GM18858 (cell line): ENCODE results near the gene GREB1L.
"Not testable (repeated sequence)": the region's sequence is repeated elsewhere in the genome, so short reads cannot be mapped to it uniquely, and the experiment has no call there.

ENCODE experiments used
- ATAC-seq: cut with Tn5 transposase; IDR thresholded peaks from one replicate; pipeline ENCODE4 v1.9.1; 2021; ENCODE audit not compliant: unreplicated experiment

GREB1L gene

DNA sequence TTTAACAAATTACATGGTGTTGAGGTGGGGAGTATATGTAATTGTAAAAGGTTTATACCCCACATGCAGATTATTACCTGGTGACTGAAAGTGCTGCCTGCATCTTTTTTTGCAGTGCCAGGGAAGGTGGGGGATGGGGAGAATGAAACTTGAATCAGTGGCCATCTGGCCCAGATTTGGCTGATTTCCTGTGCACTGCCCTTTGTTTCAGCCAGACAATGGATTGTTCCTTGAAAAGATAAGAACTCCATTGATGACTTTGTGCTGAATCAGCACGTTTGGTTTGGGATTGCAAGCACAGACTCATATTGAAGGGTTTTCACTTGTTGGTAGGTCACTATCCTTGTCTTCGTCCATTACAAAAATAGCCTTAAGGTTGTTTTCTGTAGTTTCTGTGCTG is 20.9 kb downstream of the GREB1L start:
- no peak for ATAC-seq

DNA sequence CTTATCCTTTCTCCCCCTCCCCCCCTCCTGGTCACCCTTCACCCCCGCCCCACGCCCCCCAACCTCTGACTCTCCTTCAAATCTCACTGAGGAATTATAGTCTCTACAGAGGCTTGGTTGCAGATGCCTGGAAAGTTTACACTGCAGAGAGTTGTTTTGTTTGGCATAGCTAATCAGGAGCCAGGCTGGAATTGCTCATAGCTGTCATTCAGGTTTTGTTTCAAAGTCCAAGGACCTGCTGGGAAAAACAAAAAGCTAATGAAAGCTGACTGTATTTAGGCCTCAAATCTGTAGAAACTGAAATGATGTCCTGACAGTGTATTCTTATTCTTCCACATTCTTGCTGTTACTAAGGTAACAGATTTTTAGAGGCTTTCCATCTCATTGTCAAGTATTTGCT is 22.6 kb downstream of the GREB1L start:
- ATAC-seq, result no peak

- ATAC-seq, result no peak
Measured at GRCh38 chr18:21265971-21266673, 24.1 kb downstream of the GREB1L start.

DNA sequence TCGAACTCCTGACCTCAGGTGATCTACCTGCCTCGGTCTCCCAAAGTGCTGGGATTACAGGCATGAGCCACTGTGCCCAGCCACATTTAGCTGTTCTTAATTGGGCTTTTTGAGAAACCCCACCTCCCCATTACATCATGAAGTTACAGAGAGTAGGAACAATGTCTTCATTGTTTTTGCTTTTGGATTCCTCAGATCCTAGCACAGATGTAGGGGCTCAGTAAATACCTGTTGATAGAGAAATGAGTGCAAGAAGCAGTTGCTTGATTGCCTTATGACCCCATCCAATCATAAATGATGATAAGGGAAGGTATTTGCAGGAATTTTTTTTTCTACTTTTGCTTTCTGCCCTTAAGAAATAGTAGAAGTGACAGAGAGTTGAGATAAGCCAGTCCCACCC is 25.4 kb downstream of the GREB1L start:
- no peak for ATAC-seq

DNA sequence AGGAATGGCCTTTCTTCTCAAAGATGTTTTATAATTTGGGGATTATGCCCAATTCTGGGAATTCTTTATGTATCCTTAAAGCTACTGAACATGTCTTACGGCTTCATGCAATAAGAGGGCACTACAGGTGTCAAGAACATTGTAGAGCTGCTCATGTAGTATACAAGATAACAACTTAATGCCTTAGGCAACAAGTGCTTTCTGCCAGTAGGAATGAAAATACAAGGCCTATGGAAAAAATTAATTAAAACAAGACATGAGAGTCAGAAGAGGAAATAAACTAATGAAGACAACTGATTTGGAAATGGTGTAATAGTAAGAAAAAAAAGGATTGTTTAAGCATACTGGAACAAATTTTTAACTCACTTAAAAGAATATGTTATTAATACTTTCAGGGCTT is 27.3 kb downstream of the GREB1L start:
- no peak for ATAC-seq

DNA sequence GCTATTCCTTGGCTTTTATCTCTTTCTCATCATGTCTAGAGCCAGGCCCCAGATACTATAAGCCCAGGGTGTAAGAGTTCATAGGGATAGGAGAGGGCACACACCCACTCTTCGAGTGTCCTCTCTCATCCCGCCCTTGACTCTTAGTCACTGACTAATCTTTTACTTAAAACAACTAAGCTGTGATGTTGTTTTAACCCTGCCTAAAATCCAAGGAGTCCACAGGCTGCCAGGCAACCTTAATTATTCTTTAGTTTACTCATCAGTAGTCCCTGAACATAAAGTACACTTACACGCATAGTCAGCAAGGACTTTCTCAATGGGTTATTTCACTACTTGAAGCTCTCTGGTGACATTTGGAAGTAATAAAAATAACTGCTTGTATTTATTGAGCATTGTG is 28.4 kb downstream of the GREB1L start:
- ATAC-seq, result no peak

DNA sequence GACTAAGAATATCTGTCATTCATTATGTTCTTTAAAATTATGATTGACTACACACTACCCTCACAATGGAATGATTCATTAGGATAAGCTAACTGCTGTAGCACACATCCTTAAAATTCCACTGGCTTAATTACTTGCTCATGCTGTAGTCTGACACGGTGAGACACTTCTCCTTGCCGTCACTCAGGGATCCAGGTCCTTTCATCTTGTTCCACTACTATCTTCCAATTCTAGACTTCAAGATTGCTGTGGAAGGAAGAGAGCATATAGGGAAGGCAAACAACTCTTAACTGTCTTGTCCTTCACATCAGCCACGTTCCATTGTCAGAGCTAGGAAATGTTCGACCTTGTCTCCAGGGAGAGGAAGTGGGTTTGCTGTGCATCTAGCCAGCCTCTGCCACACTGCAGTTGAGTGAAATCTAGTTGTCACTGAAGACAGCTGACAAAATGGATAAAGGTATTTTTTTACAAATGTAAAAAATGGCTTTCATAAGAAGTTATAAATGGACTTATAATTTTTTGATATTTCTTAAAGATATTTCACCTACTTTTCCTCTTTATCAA is 30.1 kb downstream of the GREB1L start:
- no peak for ATAC-seq

- no peak for ATAC-seq
Measured at GRCh38 chr18:21273568-21273967, 31.5 kb downstream of the GREB1L start.

GRCh38 chr18:21275645-21276044 is 33.6 kb downstream of the GREB1L start:
- ATAC-seq, result no peak

DNA sequence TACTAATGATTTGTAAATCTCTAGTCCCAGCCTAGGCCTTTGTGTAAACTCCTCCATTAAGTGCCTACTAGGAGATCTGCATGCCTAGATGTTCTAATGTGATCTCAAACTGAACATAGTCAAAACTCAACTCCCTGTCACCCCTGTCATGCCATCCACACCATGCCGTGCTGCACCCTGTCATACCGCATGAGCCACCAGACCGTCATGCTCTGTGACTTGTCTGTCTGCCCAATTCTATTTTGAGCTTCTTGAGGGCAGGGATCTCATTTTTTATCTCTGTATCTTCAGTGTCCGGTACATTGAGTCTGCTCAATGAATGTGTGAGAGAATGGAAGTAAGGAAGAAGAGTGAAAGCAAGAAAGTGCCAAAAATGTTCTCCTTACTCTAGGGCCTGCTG is 35.5 kb downstream of the GREB1L start:
- no peak for ATAC-seq

- not testable (repeated sequence) for ATAC-seq
Measured at GRCh38 chr18:21278218-21278617, 36.2 kb downstream of the GREB1L start.

GRCh38 chr18:21281603-21282002 is 39.6 kb downstream of the GREB1L start:
- ATAC-seq, result no peak

GRCh38 chr18:21284540-21284939 is 42.5 kb downstream of the GREB1L start:
- ATAC-seq, result no peak

DNA sequence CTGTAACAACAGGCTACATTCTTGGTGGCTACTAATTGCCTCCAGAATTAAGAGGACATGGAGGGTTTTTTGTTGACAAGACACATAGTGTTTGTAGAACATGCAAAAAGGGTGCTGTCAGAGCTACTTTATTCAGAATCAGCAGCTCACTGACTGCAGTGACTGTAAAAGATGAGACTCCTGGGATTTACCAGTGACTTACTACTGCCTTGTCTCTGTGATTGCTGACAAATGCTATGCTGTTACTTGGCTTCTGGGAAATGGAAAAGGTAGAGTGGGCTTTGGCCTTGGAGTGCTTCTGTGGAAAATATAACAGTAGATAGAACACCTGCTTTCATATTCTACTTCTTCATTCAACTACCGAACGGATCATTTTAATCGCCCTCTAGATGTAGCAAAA is 47.8 kb downstream of the GREB1L start:
- ATAC-seq, result no peak

DNA sequence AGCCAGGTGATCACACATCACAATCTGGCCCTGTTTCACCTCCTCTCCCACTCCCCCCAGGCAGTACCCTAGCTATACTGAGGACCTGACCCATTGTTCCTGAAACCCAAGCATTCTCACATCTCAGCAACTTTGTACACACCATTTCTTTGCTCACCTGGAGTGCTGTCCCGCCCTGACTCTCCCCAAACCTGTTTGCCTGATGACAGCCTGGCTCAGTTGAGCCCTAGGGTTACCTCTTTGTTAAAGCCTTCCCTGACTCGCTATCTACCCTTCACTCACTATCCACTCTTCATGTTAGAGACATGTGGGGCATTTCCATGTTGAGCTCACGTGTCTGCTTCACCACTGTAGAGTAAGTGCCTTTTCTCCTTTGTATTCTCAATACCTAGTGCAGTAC is 49.1 kb downstream of the GREB1L start:
- ATAC-seq, result no peak

DNA sequence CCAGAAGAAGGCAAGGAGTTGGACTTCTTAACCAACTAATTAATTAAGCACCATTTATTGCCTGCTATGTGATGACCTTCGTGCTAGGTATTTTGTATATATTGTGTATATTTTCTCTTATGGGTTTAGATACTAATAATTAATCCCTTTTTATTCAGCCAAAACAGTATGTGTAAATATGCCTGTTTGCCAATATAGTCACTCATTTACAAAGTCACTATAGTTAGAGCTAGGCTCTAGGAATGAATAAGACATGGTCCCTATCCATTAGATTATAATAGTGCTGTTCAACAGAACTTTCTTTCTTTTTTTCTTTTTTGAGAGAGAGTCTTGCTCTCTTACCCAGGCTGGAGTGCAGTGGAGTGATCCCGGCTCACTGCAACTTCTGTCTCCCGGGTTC is 51.4 kb downstream of the GREB1L start:
- no peak for ATAC-seq

GRCh38 chr18:21295101-21295500 is 53.1 kb downstream of the GREB1L start:
- no peak for ATAC-seq

GRCh38 chr18:21296045-21296444 is 54.0 kb downstream of the GREB1L start:
- ATAC-seq, result no peak

DNA sequence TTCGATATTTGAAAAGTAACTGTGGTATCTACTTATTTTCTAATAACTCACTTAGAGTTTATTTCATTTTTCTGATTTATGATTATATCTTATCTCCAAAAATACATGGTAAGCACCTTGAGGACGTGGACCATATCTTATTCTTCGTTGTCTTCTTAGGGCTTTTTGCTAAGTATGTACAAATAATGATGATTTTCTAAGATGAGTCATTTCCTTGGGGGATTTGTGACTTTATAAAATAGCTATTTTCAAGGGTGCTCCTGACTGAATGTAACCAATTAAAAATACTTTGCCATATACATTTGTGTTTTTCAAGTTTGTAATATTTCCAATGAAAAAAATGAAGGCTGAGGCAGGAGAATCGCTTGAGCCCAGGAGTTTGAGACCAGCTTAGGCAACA is 56.3 kb downstream of the GREB1L start:
- ATAC-seq, result no peak

GRCh38 chr18:21300035-21300907 is 58.2 kb downstream of the GREB1L start:
- no peak for ATAC-seq

GRCh38 chr18:21300908-21301200 is 58.8 kb downstream of the GREB1L start:
- no peak for ATAC-seq

DNA sequence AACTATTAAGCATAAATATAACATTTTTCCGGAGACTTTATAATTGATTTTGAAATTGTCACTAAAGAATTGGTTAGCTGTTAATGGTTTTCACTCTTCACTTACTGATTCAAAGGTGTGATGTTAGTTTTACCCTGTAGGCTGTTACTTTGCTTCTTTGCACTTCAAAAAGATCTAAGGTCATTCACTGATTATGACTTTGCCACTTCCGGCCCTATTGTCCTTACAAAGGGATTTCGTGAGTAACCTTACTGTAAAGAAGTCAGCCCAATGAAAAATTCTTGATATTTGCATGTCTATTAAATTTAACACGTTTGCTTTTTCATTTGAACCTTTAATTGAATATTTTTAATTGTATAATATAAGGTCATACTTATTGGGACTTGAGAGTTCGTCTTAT is 61.4 kb downstream of the GREB1L start:
- ATAC-seq, result no peak
